HG02759 (cell line): ENCODE measurements around the gene TMEM132D.

Experiments used
- ATAC-seq: cut with Tn5 transposase; IDR thresholded peaks from one replicate; pipeline ENCODE4 v1.9.1; 2021; ENCODE audit warnings: mild to moderate bottlenecking, moderate library complexity; ENCODE audit not compliant: unreplicated experiment

TMEM132D gene

DNA sequence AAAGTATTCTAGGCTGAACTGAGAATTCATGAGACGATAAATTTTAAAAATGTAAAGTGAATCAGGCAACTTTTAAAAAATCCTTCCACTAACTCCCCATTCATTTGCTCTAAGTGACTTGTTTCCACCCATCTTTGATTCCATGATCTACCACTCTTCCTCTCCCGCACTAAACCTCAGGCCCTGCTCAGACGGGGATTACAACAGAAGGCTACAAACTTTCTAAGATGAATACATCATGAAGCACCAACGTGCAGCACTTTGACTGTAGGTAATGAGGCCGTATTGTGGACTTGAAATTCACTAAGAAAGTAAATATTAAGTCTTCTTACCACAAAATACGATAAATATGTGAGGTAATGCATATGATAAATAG lies 30.0 kb downstream of the TMEM132D start:
- no peak for ATAC-seq

DNA sequence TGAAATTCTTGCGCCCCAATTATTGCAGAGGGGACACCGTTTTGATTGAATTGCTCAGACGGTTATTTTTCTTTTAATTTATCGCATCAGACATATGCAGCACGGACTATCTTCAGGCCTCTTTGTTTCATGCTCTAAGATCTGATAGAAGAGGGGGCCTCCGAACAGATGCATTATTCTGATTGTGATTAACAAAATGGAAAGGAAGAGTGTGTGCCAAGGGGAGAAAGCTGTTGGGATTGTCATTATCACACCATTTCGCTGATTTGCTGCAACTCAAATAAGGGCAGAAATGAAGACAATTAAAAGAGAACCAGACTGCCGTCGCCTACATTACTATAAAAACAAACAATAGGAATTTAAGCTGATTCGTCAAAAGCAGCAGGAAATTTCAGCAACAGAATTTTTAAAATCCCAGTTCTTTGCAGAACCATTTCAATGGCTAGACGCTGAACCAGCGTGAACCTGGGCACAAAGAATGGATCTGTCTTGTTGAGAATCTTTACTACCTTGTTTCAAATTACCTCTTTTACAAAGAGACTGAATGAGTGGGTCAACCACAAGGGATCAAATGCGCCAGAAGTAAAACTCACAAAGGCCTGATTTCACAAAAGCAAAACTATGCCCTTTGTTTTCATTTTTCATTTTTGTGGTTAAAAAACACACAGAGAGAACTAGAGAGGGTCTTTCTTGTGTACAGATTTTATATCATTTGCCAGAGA lies 30.6 kb downstream of the TMEM132D start:
- ATAC-seq = no peak

DNA sequence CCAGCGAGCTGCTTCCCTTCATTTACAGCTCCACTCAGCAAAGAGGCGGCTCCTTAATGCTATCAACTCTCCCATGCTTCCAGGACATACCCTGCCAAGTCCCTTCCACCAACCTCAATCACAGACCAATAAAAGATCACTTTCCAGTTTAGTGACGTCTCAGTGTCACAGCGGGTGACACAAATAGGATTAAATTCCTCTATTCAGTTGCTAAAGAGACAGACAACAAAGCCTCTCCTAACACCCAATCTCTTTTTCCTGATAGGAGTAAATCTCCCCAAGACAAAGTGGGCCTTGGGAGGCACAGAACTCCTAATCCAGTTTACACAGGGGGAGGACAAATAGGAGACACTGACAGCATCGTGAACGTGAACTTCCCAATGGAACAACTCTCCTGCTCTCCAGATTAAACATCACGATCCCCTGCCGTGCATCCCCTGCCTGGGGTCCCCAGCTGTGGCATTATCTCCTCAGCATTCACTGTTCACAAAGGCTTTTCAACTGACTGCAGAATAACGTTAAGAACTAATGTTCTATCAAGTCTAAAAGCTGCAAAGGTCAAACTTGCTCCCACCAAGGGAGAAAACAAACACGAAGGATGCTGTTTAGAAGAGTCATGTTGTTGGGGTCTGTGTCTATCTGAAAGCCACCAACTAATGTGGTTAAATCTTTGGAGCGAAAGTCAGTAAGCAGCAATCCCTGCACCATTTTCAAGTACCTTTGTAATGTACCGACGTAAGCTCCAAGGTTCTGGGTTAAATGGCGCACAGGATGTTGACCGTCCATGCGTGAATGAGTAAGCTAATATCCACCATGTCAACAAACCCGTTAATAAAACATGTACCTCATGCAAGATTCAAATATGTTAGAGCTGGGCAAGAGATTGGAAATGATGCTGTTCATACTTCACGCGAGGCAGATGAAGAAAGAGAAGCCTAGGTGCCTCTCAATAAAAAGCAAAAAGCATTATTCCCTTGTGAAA lies 31.5 kb downstream of the TMEM132D start:
- ATAC-seq = no peak

DNA sequence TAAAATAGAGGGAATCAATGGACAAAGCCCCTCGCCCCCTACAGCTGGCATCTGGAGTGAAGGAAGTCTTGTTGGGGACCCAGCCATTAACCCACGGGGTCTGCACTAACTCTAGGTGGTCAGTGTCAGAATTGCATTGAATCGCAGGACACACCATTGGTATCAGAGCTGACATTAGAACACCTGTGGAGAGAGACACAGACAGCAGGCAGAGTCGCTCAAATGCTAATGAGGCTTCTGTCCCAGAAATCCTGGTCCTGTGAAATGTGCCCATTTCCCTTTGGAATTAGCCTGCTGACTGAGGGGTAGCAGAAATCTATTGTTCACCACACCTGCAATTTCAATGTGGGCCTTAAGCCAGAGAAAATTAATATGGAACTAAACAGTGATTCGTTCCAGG lies 33.0 kb downstream of the TMEM132D start:
- ATAC-seq = no peak

DNA sequence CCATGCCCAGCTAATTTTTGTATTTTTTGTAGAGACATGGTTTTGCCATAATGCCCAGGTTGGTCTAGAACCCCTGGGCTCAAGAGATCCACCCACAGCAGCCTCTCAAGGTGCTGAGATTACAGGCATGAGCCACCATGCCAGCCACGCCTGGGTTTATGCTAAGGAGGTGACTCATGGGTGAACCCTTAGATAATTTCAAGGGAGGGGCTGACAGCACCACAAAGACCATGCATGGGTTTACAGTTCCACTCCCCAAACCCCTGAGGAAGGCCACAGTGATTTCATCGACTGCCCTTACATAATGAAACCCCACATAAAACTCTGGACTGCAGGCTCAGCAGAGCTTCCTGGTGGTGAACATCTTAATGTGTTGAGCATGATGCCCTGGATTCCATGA lies 33.7 kb downstream of the TMEM132D start:
- ATAC-seq = no peak

DNA sequence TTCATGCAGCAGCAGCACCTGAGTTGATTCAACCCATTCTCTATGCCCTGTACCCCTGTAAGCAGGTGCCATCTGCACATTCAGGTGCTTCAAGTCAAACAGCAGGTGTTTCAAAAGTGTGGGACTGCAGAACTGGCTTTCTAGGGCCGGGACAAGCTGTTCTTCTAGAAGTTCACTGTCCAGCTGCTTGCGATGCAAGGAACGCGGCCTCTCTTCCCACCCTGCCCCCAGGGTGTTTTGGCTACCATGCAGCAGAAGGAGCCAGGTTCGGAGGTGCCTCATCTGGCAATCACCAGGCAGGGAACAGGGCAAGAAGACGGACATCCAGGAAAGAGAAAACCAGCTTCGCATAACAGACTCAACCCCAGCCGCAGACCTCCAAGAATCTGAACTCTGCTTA lies 35.2 kb downstream of the TMEM132D start:
- ATAC-seq = no peak

DNA sequence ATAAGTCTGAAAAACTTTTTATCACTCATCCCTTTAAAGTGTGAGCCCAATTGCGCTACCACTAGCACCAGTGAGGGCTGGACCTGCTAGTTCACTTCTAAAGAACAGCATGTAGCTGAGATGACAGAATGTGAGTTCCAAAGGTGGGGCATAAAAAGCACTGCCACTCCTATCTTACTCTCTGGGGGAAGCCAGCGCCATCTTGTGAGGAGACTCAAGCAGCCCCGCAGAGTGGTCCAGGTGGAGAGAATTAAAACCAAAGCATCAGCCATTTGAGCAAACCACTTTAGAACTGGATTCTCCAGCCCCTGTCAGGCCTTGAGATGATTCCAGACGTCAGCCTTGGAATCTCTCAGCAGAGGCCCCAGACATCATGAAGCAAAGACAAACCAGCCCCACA lies 39.9 kb downstream of the TMEM132D start:
- ATAC-seq = no peak

DNA sequence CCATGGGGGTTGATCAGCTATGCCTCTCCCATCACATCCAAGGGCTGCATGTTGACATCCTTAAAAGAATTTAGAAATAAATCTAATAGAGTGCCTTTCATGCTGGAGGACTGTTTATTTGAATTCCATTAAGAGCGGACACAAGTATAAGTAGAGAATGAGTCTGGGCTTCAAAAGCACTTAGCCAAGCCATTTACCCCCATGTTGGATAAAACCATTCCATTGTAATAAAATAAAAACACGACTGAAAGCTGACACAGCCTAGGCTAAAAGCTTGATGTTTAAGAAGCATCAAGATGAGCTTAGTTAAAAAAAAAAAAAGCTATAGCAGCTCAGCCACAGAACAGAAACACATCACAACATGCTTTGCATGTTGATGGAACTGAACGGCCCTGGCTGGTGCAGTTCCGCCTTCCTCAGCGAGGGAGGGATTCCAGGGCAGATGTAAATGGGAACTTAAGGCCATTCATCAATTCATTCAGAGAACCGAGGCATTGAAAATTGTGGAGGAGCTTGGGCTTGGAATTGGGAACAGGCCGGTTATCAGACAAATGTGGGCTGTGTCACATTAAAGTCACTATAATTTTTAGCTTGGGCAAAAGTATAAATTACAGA lies 41.2 kb downstream of the TMEM132D start:
- no peak for ATAC-seq

DNA sequence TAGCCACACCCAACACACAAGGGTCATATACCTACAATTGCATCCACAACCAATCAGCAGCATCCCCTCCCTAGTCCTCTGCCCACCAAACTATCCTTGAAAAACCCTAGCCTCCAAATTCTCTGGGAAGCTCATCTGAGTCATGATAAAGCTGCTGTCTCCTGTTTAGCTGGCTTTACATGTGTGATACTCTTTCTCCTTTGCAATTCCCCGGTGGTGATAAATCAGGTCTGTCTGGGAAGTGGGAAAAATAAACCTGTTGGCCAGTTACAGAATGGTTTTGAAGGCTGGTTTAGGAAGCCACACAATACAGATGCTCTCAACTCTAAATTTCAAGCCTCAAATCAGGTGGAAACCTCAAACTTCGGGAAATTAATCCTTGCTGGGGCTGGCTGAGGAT lies 41.9 kb downstream of the TMEM132D start:
- no peak for ATAC-seq

DNA sequence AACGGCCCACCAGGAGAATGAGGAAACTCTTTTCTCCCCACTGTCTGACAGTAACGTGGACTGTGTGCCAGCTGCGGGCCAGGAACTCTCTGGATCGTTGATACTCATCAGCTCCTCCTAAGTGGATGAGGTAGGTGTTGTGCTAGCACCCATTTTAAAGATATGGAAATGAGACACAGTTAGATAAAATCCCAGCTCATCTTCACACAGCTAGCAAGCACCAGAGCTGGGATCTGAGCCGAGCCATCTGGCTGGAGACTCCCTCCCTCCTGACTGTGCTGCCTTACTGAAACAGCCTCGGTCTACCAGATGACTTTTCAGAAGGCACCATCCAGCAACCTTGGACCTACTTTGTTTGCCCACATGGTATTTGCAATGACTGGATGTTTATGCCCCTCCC lies 49.2 kb downstream of the TMEM132D start:
- ATAC-seq = no peak

DNA sequence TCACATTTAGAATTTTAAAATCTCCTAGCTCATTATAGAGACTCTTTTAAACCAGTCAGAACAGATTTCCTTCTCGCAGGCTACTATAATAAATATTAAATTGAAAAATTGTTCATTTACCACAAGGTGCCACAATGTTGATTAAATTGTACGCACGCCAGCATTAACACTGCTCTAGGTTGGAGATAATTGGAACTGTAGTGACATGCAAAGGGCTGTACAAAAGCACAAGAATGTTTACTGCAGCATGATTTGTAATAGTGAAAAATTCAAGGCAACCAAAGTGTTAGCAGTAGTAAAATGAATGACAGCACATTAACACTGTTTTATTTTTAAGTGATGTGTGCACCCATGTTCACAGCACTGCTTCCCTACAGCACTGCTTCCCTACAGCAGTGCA lies 52.5 kb downstream of the TMEM132D start:
- ATAC-seq = no peak

DNA sequence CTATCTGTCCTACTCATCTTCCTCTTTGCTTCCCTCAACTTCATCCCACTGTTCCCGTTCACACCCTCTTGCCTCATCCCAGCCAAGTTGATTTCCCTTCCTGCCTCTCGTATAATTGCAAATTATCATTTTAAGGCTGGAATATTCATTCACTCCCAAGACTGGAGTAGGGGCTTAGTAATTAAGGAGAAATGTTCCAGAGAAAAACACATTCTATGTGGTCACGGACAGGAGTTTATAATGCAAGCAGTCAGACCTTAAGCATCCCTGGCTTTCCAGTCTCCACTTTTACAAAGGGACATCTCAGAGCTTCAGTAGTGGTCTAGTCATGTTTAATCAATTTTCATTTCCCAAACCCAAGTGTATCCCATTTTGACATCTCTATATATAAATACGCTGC lies 54.9 kb downstream of the TMEM132D start:
- no peak for ATAC-seq

DNA sequence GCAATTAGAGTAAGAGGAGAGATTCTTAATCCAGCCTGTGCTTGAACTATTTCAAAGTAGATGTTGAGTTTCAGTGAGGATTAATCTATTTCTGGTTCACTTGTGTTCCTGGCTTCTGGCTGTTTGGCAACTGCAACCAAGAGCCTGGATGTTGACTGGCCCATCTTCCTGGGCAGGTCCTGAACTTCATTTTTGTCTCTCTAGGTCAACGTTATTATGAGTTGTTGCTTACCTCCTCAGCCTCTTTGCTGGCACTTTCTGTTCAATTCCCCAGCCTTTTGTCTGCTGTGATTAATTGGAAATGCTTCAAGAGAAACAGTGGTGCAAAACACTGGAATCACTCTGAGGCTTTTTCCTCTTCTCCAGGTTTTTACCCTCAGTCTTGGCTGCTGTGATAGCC lies 56.8 kb downstream of the TMEM132D start:
- no peak for ATAC-seq

DNA sequence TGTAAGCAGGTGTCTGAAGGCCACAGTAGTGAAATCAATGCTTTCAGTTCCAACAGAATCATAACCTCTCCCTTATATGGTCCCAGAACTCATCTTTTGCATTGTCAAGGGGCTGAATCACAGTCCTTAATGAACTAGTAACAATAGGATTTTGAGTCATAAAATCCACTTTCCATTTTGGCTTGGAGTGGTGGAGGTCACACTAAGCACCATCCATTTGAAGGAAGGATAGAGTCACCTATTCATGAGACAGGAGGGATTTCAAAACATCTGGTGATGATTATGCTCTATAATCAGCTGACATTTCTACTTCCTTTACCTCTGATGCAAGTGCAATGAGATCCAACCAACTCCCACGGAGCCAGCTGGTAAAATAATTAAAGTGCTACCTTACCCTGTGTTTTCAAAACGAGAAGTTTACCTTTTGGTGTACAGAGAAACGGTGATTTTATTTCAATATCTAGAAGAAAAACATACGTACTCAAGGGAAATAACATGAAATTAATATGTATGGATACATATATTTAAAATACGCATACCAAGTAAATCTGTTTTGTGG lies 59.1 kb downstream of the TMEM132D start:
- ATAC-seq = no peak

DNA sequence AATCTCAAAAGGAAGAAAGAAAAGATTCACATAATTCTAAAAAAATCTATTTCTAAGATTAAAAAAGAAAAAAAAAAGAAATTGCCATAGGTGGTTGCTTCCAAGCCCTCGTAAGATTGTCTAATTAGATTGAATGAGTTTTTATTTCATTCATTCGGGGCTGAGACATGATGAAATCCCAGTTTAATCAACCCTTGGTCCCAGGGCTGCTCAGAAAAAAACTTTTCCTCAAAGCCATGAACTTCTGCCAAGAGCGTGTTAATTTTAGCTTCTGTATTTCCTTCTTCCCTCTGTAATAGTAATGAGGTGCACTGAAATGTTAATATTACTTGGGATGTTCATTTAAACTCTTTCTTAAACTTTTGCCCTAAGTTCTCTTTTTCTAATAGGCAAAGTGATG lies 62.6 kb downstream of the TMEM132D start:
- ATAC-seq = no peak

DNA sequence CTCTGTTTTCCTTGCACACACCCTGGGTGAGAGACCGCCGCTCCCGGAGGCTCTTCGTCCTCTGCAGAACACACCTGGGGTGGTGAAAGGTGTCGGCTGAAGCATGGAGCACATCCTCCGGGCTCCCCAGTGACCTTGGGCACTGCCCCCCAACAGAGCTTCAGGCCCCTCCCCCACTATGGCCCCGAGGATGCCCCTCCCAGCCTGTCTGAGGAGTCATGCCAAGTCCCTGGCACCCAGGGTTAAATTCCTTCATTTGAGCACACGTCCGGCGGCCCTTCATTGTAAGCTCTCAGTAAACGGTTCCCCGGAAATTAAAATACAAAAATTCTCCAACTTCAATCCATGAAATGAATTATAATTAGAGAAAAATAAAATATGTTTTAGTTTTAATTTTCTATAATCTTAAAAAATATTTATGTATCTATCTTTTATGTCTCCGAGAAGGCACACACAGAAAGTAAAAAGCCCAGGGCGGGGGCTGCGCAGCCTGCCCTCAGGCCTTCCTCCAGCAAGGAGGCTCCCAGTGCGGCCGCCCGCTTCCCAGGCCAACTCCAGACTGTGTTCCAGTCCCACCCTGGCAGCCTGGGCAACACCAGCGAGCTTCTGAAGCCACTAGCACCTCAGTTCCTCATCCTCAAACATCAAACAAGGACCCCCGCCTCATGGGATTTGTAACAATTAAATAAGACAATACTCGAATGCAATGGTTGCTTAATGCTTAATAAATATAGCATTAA lies 63.5 kb downstream of the TMEM132D start:
- no peak for ATAC-seq

DNA sequence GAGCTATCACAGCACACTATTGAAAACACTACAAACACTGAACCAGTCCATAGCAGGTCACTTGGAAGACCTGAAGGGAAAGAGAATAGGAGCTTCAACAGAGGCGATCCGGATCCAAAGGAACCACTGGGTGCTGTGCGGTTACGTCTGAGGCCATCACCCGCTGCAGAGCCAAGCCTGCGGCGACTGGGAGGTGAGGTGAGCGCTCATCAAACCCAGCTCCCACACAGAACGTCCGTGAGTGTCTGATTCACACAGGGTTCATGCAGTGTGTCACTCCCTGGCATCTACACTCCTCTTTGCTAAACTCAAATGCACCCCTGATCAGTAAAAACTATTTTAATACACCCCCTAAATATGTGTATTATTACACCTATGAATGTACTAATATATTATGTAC lies 64.1 kb downstream of the TMEM132D start:
- no peak for ATAC-seq

DNA sequence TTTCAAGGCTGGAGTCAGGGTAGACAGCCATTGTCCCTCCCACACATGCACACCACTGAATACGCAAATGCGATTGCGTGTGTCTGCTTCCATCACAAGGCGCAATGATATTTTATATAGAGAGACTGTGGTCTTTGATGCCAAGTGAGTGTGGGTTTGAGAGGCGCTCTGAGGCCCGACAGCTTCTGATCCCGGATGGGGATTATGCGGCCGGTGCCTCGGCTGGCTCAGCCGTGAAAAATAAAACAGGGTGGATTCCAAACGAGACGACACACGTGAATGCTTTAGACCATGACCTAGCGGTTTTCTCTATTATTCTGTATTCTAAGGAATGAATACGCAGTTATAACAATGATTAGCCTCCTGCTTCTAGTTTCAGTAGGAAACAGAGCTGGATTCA lies 72.5 kb downstream of the TMEM132D start:
- ATAC-seq = no peak

DNA sequence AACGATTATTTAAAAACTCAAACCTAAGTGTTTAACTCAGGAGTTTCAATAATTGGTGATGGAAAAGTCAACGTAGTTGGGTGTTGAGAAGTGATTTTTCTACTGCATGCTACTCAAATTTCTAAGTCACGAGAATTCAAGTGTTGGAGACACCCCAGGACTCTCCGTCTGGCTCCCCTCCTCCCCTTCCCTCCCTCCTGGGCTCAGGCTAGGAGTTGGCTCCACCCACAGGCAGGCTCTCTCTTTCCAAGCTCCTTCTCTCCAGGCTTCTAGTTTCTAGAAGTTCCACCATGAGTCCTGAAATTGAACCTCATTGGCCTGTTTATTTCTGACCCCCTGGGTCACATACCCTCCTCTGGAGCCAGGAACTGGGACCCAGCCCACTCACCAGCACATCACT lies 73.0 kb downstream of the TMEM132D start:
- no peak for ATAC-seq

DNA sequence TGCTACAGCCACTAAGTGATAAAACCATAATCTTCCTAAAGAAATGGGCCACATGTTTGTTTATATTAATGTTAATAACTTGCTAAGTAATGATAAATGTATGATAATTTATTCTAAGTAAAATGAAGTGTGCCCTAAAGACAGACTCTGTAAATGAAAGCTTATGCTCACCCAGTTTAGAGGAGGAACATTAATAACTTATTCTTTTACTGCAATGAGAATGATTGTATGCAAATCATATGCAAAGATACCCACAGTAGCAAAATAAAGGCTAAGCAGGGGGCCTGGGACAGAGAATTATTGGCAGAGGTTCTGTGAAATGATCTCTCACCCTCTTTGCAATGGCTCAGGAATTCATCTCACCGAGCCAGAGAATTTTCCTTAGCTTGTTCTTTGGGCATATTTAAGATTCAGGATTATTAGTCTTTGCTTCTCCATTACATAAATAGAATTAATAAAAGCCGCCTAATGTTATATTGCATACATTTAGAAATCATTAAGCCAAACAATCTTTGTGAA lies 75.9 kb downstream of the TMEM132D start:
- no peak for ATAC-seq
